Fibroblast of the conjunctiva (primary cell): ENCODE measurements around the gene GPS1.

Source experiments
- DNase-seq: peaks from one replicate; pipeline ENCODE4 v3.0.0-alpha.2; 2010; ENCODE audit warnings: low read depth

GPS1 gene

GRCh38 chr17:82014971-82015310 lies 36.8 kb upstream of the GPS1 start:
- DNase-seq = no peak

DNA sequence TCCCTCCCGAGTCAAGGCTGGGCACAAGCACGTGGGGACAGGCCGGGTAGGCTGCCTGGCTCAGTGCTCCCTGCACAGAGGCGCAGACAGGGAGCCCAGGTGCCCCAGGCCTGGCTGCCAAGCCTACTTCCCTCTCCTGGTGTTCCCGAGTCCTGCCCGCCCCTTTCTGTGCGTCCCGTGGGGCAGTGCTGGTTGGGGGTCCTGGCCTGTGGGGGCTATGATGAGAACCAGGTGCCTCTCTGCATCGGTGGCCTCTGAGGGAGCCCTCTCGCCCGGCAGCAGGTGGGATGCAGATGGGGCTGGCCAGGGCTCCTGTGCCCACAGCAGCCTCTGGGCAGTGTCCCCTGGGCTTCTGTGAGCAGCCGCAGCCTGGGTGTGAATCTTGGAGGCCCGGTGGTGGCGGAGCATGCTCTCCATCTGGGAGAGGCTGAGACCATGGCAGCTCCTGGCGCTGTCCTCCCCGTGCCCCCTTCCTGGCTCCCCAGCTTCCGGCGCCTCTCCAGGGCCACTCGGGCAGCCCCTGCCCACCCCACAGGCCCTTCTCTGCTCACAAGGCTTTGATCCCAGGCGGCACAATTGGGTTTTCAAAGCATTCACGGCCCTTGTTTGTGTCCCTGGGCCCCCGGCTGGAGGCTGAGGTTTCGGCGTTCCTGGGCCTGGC lies 36.3 kb upstream of the GPS1 start:
- DNase-seq = no peak

- DNase-seq = no peak
Observed at GRCh38 chr17:82016061-82016874, 35.4 kb upstream of the GPS1 start.

- DNase-seq = no peak
Observed at GRCh38 chr17:82016875-82017459, 34.7 kb upstream of the GPS1 start.

DNA sequence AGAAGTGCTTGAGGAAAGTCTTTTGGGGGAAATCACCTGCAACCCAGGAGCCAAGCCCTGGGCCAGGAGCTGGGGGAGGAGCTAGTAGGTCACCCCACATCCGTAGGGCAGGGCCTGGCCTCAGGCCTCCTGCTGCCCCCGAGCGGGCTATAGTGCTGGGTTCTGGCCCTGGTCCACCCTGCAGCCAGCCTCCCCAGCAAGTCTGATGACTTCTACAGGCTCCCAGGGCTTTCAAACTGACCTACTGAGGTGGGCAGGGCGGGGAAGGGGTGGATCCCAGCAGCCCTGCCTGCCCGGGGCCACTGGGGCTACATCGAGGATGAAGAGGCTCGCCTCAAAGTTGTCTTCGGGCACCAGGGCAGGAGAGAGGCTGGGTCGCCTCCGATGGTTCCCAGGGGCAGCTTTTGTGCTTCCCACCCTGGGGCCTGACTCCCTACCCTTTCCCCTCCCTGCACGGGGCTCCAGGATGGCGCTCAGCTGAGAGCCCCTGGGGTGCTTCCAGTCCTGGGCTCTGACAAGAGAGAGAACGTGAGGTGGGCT lies 34.0 kb upstream of the GPS1 start:
- no peak for DNase-seq

DNA sequence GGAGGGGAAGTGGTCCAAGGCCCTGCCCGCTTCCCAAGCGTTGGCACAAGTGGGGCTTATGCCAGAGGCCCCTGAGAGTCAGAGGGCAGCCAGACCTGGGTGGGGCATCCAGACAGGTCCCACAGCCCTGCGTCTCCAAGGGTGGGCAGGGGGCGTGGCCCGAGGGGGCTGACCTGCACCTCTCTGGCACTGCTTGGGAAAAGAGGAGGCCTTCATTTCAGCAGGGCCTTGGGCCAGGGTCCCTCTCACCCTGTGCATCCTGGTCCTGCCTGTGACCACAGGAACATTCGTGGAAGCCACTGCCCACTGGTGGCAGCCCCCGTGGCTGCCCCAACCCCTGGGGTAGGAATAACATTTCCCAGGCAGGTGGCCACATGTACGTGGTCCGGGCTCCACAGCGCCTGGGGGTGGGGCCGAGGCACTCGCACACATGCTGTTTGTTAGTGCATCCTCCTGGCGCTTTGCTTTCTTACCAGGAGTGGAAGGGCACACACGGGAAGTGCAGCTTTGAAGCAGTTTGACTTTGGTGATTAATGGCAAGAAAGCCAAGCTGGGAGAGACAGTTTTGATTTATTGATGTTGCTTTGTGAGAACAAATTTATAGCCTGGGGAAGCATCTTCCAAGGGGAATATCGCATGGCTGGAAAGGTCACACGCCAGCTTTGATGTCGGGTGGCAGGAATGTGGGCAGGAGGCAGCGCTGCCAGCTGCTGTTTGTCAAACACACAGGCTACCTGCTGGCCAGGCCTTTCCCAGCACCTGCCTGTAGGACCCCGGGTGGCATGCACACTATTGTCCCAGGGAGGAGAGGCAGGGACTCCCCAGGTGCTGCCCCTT lies 33.3 kb upstream of the GPS1 start:
- no peak for DNase-seq

DNA sequence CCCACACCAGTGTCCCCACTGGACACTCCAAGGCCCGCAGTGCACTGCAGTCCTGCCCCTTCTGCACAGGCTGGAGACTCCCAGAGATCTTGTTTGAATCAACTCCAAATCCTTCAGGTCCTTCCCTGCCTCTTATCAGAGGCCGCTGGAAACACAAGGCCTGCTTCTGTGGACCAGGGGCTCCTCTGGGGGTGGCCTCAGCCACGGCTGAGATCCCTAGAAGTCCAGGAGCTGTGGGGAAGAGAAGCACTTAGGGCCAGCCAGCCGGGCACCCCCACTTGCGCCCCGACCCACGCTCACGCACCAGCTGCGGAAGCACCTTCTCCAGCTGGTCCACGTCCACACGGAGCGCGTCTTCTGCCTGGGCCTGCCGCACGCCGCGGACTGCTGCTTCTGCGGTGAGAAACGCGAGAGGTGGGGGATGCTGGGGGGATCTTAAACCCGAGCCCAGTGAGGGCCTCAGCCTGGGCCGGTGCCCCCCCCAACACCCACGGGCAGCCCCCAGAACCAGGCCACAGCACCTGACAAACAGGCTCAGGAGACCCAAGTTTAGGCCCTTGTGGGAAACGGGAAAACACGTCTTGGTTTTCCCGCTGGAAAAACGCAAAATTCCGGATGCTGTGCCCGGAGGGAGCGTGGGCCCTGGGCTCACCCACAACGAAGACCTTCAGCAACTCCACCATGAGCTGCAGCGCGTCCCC lies 32.6 kb upstream of the GPS1 start:
- no peak for DNase-seq

GRCh38 chr17:82019690-82020571 lies 31.8 kb upstream of the GPS1 start:
- DNase-seq = no peak

GRCh38 chr17:82020572-82021106 lies 31.1 kb upstream of the GPS1 start:
- DNase-seq = no peak

GRCh38 chr17:82021107-82021899 lies 30.4 kb upstream of the GPS1 start:
- DNase-seq = peak; percentile 63

DNA sequence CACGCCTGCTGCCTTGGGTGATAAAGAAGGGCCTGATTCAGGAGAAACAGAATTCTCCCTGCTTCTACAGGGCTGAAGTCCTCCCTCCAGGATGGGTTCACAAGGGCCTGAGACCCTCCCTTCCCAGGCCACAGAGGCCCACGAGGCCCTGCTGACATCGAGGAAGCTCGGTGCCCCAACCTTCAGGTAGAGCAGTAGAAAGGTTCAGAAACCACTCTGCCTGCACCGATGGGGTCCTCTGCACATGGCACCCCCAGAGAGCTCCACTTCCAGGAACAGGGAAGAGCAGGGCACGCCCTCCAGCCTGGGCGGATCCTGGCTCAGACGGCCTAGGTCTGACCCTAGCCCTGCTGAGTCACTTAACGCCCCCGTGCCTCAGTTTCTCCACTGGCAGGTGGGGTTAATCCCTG lies 29.8 kb upstream of the GPS1 start:
- no peak for DNase-seq

DNA sequence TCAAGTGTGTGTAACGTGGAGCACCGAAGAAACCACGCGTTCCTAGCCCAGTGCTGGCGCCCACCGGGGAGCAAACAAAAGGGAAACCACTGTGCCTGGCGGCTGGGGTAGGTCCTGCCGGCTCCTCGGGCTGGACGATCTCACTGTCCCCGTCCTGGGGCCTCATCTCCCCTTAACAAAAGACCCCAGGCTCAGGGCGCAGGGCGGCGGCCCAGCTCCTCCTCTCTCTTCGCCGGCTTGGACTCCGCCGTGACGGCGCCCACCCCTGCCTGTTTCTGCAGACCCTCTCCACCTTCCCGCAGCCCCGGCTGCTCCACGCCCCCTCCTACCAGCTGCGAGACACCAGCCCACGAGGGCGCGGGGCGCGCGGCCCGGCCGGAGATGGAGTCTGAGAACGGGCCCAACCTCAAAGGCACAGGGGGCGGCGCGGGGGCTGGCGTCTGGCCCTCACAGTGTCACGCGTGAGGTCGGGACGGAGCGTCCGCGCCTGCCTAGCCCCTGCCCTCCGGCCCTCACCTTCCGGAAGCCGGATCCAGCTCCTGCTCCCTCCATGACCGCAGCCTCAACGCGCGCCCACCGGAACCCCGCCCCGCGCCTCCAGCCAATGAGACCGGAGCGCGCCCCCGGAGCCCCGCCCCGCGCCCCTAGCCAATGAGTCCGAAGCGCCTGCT lies 29.3 kb upstream of the GPS1 start, which contains the start of gene CENPX:
Gene CENPX (minus strand): TSS at position 569 of the 671 bp plus-strand sequence. CDS start 17 bp downstream, at position 552.
- DNase-seq = no peak

- peak; percentile 99 for DNase-seq
Observed at GRCh38 chr17:82022981-82023446, 28.7 kb upstream of the GPS1 start, which contains the start of gene LRRC45. LRRC45 (plus strand) TSS chr17:82023305; CDS start chr17:82023644, 339 bp downstream.

GRCh38 chr17:82023447-82024241 lies 28.1 kb upstream of the GPS1 start:
- no peak for DNase-seq

DNA sequence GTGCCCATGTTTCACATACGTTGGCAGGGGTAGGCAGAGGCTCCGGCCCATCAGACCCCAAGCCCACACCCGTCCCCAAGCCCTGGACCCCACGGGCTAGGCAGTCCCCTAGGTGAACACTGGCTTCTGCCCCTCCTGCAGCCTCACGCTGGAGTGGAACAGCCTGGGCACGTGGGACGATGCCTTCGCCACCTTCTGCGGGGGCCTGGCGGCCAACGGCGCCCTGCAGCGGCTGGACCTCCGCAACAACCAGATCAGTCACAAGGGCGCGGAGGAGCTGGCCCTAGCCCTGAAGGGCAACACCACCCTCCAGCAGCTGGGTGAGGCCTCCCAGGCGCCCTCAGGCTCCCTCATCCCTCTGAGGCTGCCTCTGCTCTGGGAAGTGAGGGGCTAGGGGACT lies 26.8 kb upstream of the GPS1 start:
- DNase-seq = no peak

- no peak for DNase-seq
Observed at GRCh38 chr17:82025401-82026107, 26.1 kb upstream of the GPS1 start.

DNA sequence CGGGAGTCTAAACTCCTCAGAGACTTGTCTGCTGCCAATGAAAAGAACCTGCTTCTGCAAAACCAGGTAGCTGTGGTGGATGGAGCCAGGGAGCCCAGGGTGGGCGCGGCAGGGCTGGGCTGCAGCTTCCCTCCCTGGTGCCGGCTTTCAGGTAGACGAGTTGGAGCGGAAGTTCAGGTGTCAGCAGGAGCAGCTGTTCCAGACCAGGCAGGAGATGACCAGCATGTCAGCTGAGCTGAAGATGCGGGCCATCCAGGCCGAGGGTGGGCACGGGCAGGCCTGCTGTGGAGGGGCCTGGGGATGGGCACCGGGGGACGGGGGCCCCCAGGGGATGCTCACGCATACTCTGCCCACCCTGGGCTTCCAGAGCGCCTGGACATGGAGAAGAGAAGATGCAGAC lies 23.5 kb upstream of the GPS1 start:
- no peak for DNase-seq
